ENCODE results near the gene NGRN.
"Not testable (repeated sequence)": the region's sequence is repeated elsewhere in the genome, so short reads cannot be mapped to it uniquely, and the experiment has no call there.

Gene NGRN

DNA sequence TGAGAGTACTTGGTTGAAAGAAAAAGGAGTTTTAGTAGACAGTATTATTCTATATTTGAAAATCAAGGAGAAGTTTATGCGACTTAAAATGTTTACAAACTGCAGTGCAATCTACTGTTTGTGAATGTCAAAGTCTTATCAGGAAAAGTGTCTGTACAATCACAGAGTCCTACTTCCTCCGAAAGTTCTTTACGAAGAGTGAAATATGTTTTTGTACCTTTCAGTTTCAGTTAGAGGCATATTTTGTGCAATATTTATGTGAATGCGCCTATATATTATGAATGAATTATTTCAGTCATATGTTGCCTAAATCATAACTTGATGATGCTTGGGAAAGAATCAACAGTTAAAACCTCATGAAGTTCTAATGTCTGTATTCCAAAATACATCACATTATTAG, 31.5 kb downstream of the NGRN start:
- H3K27me3 ChIP-seq (ENCODE audit: insufficient read depth, poor library complexity, severe bottlenecking) = no peaks in the 10 kb centered on the region
- H3K4me1 ChIP-seq (ENCODE audit: insufficient read depth, poor library complexity, severe bottlenecking) = no peaks in the 10 kb centered on the region
- H3K36me3 ChIP-seq (ENCODE audit: low read depth) = no peaks in the 10 kb centered on the region
- no peaks in the 10 kb centered on the region for H3K9me3 ChIP-seq (ENCODE audit: severe bottlenecking)
- no peak for ATAC-seq (ENCODE audit: low read depth)
- no peak for DNase-seq (ENCODE audit: low spot score)
- no peak overlapping the region for H3K4me3 ChIP-seq (ENCODE audit: severe bottlenecking)
- H3K27ac ChIP-seq (ENCODE audit: poor library complexity, severe bottlenecking) = no peak overlapping the region
- TF ChIP-seq, protein P1, sequence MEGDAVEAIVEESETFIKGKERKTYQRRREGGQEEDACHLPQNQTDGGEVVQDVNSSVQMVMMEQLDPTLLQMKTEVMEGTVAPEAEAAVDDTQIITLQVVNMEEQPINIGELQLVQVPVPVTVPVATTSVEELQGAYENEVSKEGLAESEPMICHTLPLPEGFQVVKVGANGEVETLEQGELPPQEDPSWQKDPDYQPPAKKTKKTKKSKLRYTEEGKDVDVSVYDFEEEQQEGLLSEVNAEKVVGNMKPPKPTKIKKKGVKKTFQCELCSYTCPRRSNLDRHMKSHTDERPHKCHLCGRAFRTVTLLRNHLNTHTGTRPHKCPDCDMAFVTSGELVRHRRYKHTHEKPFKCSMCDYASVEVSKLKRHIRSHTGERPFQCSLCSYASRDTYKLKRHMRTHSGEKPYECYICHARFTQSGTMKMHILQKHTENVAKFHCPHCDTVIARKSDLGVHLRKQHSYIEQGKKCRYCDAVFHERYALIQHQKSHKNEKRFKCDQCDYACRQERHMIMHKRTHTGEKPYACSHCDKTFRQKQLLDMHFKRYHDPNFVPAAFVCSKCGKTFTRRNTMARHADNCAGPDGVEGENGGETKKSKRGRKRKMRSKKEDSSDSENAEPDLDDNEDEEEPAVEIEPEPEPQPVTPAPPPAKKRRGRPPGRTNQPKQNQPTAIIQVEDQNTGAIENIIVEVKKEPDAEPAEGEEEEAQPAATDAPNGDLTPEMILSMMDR (IDR thresholded peaks at IDR 0.05; ENCODE audit: poor library complexity, severe bottlenecking) = no peak

DNA sequence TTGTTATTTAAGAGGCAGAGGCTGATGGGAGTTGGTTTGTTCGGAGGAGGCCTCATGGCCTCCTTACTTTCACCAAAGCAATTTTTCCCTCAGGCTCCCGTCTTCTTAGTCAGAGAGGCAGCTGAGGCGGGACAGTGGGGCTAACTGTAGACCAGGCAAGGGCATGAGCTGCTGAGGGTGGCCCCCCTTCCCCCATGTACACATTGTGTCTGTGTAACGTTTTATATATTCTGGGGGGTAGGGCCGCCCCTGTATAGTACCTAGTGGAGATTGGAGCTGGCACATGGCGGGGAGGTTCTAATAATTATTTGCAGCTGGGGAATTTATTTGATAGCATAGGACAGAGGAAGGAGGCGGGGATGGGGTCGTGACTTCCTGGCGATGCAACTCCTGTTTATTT, 35.1 kb downstream of the NGRN start:
- DNase-seq (ENCODE audit: low spot score) (peak; percentile 68), ATAC-seq (ENCODE audit: low read depth) (0 out of 3 replicates have a peak, but pooled peaks have one; percentile 17)
- Histone ChIP-seq H3K4me1 (ENCODE audit: insufficient read depth, poor library complexity, severe bottlenecking) (no peaks in the 10 kb centered on the region), H3K9me3 (ENCODE audit: severe bottlenecking) (no peaks in the 10 kb centered on the region), H3K4me3 (ENCODE audit: severe bottlenecking) (no peak overlapping the region), H3K27me3 (ENCODE audit: insufficient read depth, poor library complexity, severe bottlenecking) (no peaks in the 10 kb centered on the region), H3K36me3 (ENCODE audit: low read depth) (no peaks in the 10 kb centered on the region), H3K27ac (ENCODE audit: poor library complexity, severe bottlenecking) (no peak overlapping the region)
- TF ChIP-seq, protein P1 (IDR thresholded peaks at IDR 0.05; ENCODE audit: poor library complexity, severe bottlenecking) = no peak

DNA sequence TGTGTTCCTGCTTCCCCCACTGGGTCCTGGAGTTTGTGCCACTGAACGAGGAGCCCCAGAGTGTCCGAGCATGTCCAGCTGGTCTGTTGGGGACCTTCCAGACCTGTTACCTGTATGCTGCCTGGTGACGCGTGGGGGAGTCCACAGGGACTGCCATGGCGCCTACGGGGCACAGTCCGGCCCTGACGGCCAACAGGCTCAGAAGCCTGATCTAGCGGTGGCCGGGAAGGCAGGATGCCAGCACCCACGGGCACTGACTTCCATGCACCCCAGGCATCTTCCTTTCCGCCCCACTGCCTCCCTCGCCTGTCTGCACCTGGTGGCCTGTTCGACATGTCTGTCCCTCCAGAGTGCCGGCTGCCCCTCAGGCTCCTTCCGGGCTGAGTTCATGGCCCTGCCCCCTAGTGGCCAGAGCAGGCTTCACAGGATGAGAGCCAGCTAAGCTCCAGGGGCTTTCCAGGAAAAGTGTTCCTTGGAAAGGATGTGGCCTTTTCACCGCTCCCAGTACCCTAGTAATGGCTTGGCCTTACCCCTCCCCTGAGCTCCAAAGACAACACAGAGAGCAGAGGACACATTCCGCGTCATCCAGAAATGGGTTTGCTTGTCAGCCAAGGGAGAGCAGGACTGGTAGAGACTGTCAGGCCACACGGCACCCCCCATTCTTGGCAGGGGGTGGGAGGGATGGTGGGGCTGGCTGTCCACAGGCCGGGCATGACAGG, 35.7 kb downstream of the NGRN start:
- ATAC-seq (ENCODE audit: low read depth) (peak; percentile 56; the same call in 2 of the 3 replicates), DNase-seq (ENCODE audit: low spot score) (peak; percentile 74)

DNA sequence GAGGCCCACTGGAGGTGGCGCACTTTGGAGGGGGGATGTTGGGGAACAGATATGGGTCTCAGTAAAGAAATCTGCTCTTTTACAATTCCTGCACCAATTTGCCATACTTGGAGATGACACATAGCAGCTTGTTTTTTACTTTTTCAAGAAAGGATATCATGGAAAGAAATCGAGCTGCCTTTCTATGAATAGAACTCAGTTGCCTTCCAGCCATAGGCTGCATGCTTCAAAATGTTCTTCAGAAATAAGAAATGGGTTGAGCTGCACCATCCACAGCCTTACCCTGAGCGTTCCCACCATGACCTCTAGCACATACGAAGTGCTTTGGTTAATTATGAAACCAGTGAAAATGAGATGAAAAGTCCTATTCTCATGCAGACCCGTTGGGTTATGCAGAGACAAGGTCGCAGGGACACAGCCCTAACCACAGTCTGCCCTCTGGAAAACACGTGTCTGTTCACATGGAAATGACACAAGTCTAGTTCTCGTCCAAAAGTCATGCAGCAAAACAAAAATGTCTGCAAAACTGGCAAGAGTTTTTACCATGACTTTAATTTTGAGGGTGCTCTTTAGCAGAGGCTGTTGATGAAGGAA, 36.3 kb downstream of the NGRN start:
- H3K36me3 ChIP-seq (ENCODE audit: low read depth) = no peaks in the 10 kb centered on the region
- peak; percentile 14 for DNase-seq (ENCODE audit: low spot score)
- H3K9me3 ChIP-seq (ENCODE audit: severe bottlenecking) = no peaks in the 10 kb centered on the region
- H3K4me1 ChIP-seq (ENCODE audit: insufficient read depth, poor library complexity, severe bottlenecking) = no peaks in the 10 kb centered on the region
- ATAC-seq (ENCODE audit: low read depth) = no peak
- H3K27me3 ChIP-seq (ENCODE audit: insufficient read depth, poor library complexity, severe bottlenecking) = no peaks in the 10 kb centered on the region
- no peak overlapping the region for H3K4me3 ChIP-seq (ENCODE audit: severe bottlenecking)
- TF ChIP-seq, protein P1 (IDR thresholded peaks at IDR 0.05; ENCODE audit: poor library complexity, severe bottlenecking) = no peak
- no peak overlapping the region for H3K27ac ChIP-seq (ENCODE audit: poor library complexity, severe bottlenecking)

More for the DNA sequence above, 35.7 kb downstream of the NGRN start:
- no peaks in the 10 kb centered on the region for H3K27me3 ChIP-seq (ENCODE audit: insufficient read depth, poor library complexity, severe bottlenecking)
- TF ChIP-seq, protein P1 (IDR thresholded peaks at IDR 0.05; ENCODE audit: poor library complexity, severe bottlenecking) = peak; percentile 97
- no peak overlapping the region for H3K4me3 ChIP-seq (ENCODE audit: severe bottlenecking)
- H3K9me3 ChIP-seq (ENCODE audit: severe bottlenecking) = no peaks in the 10 kb centered on the region
- no peak overlapping the region for H3K27ac ChIP-seq (ENCODE audit: poor library complexity, severe bottlenecking)
- H3K4me1 ChIP-seq (ENCODE audit: insufficient read depth, poor library complexity, severe bottlenecking) = no peaks in the 10 kb centered on the region
- H3K36me3 ChIP-seq (ENCODE audit: low read depth) = no peaks in the 10 kb centered on the region

DNA sequence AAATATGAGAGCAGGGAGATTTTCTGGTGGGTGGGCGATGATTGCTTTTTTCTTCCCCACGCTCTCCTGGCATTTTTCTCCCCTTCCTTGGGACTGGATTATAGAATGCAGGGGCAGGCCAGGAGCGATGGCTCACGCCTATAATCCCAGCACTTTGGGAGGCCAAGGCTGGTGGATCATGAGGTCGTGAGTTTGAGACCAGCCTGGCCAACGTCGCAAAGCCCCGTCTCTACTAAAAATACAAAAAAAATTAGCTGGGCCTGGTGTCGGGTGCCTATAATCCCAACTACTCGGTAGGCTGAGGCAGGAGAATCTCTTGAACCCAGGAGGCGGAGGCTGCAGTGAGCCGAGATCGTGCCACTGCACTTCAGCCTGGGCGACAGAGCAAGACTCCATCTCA, 39.9 kb downstream of the NGRN start:
- not testable (repeated sequence) for H3K36me3 ChIP-seq (ENCODE audit: low read depth); DNase-seq (ENCODE audit: low spot score); H3K4me1 ChIP-seq (ENCODE audit: insufficient read depth, poor library complexity, severe bottlenecking); H3K27me3 ChIP-seq (ENCODE audit: insufficient read depth, poor library complexity, severe bottlenecking); H3K27ac ChIP-seq (ENCODE audit: poor library complexity, severe bottlenecking); ATAC-seq (ENCODE audit: low read depth); H3K9me3 ChIP-seq (ENCODE audit: severe bottlenecking); H3K4me3 ChIP-seq (ENCODE audit: severe bottlenecking)

All from RWPE2 (cell line).